ENCODE data around the gene UGT1A10.

Gene UGT1A10

DNA sequence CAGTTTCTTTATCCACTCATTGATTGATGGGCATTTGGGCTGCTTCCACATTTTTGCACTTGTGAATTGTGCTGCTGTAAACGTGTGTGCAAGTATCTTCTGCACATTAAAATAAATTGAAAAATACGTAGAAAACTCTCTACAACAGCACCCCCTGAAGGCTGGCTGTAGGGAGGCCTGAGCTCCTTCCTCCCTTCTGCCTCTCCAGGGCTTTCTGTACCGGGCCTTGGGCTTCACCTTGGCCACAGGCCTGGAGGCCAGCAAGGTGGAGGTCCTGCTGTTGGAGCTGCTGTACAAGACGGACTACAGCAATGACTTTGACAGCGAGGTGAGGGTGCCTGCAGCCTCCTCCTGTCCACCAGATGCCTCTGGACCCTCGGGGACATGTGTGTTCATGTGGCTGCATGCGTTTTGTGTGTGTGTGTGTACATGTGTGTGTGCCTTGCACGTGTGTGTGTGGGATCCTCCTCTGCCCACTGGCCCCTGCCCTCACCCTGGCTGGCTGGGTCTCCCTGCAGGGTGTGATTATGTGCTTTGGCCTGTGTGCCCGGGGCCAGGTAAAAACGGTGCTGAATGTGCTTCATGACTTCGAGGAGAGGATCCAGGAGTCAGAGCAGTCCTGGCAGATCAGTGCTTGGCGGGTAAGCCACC, 171.1 kb downstream of the UGT1A10 start:
- H3K4me3 ChIP-seq (ENCODE audit: low read depth, low read length), result no peak overlapping the region
- TF ChIP-seq, protein P1, sequence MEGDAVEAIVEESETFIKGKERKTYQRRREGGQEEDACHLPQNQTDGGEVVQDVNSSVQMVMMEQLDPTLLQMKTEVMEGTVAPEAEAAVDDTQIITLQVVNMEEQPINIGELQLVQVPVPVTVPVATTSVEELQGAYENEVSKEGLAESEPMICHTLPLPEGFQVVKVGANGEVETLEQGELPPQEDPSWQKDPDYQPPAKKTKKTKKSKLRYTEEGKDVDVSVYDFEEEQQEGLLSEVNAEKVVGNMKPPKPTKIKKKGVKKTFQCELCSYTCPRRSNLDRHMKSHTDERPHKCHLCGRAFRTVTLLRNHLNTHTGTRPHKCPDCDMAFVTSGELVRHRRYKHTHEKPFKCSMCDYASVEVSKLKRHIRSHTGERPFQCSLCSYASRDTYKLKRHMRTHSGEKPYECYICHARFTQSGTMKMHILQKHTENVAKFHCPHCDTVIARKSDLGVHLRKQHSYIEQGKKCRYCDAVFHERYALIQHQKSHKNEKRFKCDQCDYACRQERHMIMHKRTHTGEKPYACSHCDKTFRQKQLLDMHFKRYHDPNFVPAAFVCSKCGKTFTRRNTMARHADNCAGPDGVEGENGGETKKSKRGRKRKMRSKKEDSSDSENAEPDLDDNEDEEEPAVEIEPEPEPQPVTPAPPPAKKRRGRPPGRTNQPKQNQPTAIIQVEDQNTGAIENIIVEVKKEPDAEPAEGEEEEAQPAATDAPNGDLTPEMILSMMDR (IDR thresholded peaks at IDR 0.05; ENCODE audit: borderline replicate concordance, insufficient read depth, low read depth, low read length), result no peak

DNA sequence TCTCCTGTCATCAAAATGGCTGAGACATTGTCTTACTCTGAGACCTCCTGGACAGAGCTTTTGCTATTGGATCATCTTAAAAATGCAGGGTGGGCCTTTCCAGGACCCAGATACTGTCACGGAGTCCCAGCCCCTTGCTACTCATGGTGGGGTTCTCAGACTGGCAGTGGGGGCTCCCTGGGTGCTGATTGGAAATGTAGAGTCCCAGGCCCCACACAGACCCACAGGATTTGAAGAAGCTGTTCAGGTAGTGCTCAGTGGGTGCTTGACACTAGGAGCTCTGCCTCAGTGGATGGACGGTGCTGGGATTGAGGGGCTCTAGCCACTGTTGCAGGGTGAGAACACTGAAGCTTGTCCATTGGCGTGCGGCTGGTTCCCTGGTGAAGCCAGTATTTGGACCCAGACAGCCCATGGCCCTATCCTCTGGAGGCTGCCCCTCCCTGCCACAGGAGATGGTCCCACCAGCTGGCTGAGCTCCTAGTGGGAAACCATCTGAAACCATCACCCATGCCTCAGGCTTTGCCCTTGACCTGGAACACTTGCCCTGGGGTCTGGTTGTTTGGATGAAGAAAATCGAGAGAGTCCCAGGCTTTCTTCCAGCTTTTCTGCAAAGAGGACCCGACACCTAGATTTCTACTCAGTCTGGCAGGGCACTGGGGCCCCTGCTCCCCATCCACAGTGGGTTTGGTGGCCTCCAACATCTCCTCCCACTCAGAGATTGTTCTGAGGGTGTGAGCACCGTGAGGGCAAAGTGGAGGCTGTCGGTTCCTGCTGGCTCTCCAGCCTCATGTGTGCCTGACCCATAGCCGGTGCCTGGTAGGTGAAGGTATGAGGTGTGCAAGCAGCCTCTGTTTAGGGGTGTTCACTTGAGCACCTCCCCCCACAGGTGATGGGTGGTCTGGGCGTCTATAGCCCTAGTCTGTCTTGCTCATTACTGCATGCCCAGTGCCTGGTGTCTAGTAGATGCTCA, 172.0 kb downstream of the UGT1A10 start:
- TF ChIP-seq, protein P1 (IDR thresholded peaks at IDR 0.05; ENCODE audit: borderline replicate concordance, insufficient read depth, low read depth, low read length), result no peak
- no peak overlapping the region for H3K4me3 ChIP-seq (ENCODE audit: low read depth, low read length)

DNA sequence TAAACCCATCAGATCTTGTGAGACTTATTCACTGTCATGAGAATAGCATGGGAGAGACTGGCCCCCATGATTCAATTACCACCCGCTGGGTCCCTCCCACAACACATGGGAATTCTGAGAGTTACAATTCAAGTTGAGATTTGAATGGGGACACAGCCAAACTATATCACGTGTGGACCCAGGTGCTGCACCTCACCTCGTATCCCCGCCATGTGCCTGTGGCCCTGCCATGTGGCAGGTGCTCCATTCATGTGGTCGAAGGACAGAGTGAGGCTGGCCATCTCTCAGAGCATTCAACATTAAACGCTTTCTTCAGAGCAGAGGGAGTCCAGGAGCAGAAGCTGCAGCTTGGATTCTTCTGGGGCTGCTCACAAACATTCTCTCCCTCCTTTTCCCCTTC, 174.1 kb downstream of the UGT1A10 start:
- H3K4me3 ChIP-seq (ENCODE audit: low read depth, low read length), result no peak overlapping the region
- TF ChIP-seq, protein P1 (IDR thresholded peaks at IDR 0.05; ENCODE audit: borderline replicate concordance, insufficient read depth, low read depth, low read length), result no peak

DNA sequence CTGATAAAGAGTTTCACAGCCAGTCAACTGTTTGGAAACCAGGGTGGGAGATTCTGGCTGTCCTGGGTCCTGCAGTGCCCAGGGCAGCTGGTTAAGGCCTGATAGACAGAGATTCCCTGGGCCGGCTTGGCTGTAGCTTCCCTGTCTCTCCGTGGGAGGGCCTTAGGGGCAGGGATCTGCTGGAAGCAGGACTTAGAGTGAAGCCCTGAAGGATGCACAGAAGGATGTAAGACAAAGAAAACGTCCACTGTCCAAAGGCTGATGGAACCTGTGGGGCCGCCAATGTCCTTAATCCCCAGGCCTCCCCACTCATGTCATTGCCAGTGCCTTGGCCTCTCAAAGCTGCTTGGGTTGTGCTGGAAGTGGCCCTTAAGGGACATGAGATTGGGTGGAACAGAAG, 174.8 kb downstream of the UGT1A10 start:
- H3K4me3 ChIP-seq (ENCODE audit: low read depth, low read length), result no peak overlapping the region
- TF ChIP-seq, protein P1 (IDR thresholded peaks at IDR 0.05; ENCODE audit: borderline replicate concordance, insufficient read depth, low read depth, low read length), result no peak

DNA sequence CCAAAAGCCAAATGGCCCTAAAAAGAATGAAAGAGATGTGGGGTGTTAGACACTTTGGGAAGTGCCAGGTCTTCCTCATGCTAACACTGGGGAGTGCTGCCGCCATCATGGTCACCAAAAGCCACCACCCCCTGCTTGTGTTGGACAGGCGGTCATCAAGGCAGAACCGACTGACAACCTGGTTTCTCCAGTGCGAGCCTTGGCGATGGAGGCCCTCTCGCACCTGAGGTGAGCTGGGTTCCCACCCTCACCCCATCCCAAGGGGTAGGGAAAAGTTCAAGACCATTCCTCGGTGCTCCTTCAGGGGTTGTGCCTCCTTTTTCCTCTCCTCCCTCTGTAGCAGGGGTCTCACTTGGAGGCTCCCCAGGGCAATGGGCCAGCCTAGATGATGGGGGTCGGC, 175.5 kb downstream of the UGT1A10 start:
- no peak overlapping the region for H3K4me3 ChIP-seq (ENCODE audit: low read depth, low read length)
- TF ChIP-seq, protein P1 (IDR thresholded peaks at IDR 0.05; ENCODE audit: borderline replicate concordance, insufficient read depth, low read depth, low read length), result no peak

DNA sequence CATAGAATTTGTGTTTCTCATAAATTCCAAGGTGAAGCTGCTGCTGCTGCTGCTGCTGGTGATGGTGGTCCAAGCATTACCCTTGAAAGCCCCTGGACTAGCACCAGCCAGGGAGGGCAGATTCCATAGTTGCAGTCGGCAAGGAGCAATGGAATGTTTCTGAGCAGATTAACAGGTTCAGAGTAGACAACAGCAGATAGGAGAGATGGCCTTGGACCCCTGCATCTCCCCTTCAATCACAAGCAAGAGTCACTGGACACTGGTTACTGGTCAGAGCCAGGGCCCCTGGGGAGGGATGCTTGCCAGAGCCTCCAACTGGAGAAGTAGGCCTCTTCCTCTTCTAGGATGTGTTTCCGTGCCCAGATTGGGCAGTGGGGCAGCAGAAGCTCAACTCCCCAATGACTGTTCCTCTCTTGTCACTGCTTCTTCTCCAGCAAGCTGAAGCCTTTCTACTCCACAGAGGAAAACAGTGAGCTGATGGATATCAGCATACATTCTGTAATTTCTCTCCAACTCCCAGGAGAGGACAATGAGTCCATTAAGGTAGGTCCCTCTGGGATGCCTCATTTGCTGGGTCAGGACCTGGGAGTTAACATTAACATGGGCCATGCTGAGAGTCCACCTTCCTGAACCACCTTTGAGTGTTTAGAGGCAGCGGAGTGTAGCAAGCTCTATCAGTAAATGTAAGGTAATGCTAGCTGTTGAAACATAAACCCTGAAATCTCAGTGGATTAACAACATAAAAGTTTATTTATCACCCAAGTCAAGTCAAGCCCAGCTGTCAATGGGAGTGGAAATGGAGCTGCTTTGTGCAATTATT, 177.2 kb downstream of the UGT1A10 start:
- TF ChIP-seq, protein P1 (IDR thresholded peaks at IDR 0.05; ENCODE audit: borderline replicate concordance, insufficient read depth, low read depth, low read length), result no peak
- H3K4me3 ChIP-seq (ENCODE audit: low read depth, low read length), result no peak overlapping the region

Data from GM12875 (cell line).